Ammon's horn (tissue), 1 donor: ENCODE data around the gene GTSF1L.
"Not testable (repeated sequence)": the region's sequence is repeated elsewhere in the genome, so short reads cannot be mapped to it uniquely, and the experiment has no call there.

ENCODE experiments used
- DNase-seq: peaks from one replicate; pipeline ENCODE4 v3.0.0-alpha.2; 2016; ENCODE audit warnings: low spot score

Gene GTSF1L

DNA sequence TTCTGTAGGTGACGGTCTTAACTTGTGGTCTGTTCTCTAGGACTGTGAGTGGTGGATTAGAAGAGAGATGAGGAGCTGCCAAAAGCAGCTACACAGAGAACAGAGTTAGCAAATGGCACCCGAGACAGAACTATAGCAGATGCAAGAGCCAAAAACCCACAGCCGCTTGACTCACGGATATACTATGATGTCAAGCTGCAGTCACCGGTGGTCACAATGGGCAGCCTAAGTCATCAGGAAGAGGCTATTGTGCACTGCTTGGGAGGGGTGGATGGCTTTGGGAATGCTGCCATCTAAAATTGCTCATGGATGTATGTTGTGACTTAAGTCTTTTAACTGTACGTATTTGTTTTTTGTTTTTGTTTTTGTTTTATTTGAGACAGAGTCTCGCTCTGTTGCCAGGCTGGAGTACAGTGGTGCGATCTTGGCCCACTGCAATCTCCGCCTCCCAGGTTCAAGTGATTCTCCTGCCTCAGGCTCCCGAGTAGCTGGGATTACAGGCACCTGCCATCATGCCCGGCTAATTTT lies at the start of gene GTSF1L:
Gene GTSF1L (minus strand): TSS at position 192 of the 528 bp plus-strand sequence. CDS start 308 bp downstream, outside the sequence.
- DNase-seq: no peak

DNA sequence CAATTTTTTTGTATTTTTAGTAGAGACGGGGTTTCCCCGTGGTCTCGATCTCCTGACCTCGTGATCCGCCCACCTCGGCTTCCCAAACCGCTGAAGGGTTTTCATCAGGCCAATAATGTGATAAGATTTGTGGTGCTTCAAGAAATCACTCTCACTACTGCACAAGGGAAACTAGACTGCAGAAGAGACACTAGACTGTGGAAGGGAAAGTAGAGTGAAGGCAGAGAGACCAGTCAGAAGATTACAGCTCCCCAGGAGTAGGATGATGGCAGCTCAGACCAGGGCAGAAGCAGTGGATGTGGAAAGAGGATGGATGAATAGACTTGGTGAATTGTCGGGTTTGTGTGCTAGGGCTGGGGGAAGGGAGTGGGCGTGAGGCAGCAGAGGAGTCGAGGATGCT lies 48.0 kb upstream of the GTSF1L start:
- DNase-seq: no peak

DNA sequence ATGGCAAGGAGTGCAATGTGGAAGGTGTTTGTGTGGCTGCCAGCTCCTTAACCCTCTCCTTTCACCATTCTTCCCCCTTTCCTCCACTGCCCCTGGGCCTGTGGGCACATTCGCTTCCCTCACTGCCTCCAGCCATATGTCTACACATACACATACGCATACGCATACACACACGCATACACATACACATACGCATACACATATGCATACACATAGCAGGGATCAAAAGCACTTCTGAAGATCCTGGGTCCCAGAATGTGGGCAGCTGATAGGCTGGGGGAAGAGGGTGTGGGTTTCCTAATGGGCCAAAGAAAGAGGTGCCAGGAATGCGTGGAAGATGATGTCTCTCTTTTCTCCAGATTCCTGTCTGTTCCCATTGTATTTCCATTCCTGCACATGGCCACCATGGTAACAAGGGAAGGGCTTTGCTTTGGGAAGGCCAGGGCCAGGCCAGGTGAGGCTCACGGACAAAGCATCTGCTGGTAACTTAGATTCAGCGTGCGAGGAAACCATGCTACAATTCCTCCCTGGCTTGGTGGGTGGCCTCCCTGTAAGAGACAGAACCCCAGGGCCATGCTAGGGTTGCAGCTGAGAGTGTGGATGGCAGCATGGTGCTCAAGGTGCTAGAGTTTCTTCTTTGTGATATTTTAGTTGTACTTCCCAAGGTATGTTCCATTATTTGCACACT lies 44.8 kb upstream of the GTSF1L start:
- no peak for DNase-seq

- no peak for DNase-seq
Measured at GRCh38 chr20:43770342-43770741, 43.5 kb upstream of the GTSF1L start.

DNA sequence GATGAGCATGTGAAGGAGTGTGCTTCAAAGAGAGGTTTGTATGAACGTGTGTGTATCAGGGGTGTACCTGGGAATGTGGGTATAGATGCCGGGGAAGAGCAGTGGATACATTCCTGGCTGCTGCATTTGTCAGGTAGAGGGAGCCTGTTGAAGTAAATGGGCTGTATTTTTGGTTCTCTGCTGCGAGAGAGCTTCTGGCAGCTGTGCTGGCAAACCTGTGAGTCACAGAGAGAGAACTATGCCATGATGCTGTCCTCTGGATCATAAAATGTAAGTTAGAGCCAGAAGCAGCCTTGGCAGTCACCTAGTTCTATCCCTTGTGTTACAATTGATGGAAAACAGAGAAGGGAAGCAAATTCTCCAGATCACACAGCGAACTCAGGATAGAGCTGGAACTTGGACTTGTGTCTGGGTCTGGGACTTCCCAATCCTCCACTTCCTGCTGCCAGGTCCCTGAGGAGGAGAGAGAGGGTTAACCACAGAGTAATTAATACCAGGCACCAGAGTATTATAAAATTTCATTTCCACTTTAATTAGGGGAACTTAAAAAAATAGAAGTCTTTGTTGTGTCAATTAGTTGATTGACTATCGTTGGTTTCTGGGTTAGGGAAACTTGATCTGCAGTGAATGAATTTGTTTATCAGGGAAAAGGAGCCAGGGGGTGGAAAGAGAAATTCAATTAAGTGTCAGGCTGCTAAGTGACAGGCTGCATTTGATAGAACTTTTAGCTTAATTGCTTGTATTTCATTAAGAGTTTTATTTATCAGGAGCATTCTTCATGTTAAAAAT lies 41.1 kb upstream of the GTSF1L start:
- DNase-seq: peak; percentile 26

DNA sequence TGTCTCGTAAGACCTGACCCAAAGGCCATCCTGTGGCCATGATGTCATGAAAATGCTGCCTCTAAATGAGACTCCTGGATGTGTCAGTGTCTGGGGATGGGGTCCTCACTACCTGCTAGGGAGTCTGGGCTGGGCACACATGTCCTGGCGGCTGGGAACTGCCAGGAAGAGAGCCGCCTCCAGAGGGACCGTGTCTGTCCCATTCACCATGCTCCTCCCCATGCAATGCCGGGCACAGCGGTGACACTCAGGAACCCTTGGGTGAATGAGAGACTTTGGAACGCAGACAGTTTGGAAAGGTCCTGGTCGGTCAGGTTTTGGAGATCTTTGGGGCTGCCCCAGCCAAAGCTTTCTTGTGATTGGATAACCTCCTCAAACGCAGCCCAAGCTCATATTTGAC lies 40.1 kb upstream of the GTSF1L start:
- no peak for DNase-seq

DNA sequence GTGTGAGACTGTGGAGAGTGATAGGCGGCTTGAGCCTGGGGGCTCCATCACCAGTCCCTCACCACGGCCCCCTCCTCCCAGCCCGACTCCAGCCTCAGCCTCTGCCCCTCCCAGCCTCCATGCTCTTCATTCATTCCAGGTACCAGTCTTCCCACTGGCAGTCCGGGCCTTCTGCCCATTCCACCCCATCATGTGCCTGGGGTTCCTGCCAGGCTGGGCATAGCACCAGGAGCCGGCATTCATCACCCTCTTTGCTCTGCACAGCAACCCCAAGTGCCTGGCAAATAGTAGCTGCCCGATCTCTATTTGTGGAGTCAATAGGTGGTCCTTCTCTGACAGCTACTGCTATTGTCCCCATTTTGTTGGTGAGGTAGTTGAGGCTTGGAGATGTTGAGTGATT lies 39.6 kb upstream of the GTSF1L start:
- peak; percentile 81 for DNase-seq

GRCh38 chr20:43765916-43766315 lies 39.1 kb upstream of the GTSF1L start:
- DNase-seq: peak; percentile 59

DNA sequence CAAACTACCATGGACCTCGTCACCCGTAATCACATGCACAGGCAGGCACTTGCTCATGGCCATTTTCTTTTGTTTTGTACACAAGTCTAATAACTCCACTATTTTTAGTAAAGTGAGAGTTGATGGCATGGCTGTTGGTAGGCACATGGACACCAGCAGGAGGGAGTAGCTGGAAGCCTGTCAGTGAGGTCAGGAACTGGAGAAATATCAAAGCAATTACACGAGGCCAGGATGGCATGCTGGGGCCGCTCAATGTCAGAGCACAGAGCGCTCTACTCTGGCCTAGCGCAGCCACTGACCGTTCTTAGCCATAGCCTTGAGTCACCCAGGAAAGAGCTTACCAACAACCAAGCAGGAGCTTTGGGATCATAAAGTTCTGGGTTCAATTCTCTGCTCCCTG lies 36.1 kb upstream of the GTSF1L start:
- DNase-seq: no peak

GRCh38 chr20:43761386-43762340 lies 34.9 kb upstream of the GTSF1L start:
- peak; percentile 46 for DNase-seq

- DNase-seq: not testable (repeated sequence)
Measured at GRCh38 chr20:43757888-43758287, 31.1 kb upstream of the GTSF1L start.

DNA sequence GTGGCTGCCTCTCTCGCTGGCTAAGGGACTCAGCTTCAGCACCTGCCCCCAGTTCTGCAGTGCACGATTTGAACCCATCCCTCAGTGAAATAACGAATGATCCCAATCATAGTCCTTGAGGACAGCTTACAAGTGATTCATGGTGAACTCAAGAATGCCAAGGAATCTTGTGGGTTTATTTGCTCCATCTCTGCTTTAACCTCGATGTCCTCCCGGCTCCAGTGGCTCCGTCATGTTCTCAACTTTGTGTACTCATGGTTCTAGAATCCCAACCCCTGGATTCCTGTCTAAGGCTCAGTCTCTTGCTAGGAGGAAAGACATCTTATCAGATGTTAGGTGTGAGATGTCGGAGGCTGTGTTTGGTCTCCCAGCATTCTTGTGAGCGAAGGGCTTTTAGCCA lies 29.0 kb upstream of the GTSF1L start:
- DNase-seq: no peak

- DNase-seq: no peak
Measured at GRCh38 chr20:43755390-43755789, 28.6 kb upstream of the GTSF1L start.

GRCh38 chr20:43752561-43753301 lies 25.9 kb upstream of the GTSF1L start:
- peak; percentile 50 for DNase-seq

GRCh38 chr20:43752051-43752360 lies 25.2 kb upstream of the GTSF1L start:
- no peak for DNase-seq

- peak; percentile 32 for DNase-seq
Measured at GRCh38 chr20:43751167-43752050, 24.6 kb upstream of the GTSF1L start.

- DNase-seq: no peak
Measured at GRCh38 chr20:43750774-43751166, 24.0 kb upstream of the GTSF1L start.

DNA sequence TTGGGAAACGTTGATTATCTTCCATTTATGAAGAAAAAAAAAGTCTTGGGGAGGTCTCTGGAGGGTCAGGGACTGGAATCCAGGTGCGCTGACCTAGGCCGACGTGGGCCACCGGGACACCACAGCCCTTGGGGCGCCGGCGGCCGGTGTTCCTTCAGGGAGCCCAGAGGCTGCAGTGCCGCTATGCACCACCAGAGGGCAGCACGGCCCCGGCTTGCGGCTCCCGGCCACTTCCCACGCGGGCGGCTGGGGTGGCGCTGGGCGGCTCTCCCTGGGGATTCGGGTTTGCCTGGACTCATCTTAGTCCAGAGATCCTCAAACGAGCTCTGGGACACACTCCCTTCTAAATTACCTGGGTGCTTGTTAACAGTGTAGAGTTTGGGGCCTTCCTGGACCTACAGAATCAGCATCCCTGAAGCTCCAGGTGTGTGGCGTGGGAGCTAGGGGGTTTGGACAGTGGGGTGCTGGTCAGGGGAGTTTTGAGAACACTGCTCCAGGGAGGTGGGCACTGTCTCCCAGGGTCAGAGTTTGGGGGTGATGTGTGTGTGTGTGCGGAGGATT lies 23.0 kb upstream of the GTSF1L start:
- DNase-seq: peak; percentile 62

DNA sequence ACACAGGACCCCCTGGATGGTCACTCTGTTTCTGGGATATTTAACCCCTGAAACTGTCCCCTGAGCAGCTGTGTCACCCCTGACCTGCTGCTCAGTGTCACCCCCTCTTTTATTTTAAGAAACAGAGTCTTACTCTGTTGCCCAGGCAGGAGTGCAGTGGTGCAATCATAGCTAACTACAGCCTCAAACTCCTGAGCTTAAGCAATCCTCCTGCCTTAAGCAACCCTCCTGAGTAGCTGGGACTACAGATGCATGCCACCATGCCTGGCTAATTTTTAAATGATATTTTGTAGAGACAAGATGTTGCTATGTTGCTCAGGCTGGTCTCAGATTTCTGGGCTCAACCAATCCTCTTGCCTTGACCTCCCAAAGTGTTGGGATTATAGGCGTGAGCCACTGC lies 21.5 kb upstream of the GTSF1L start:
- DNase-seq: no peak
